Stimulated activated CD8-positive, alpha-beta memory T cell treated with anti-CD3 and anti-CD28 coated beads, Interleukin-4, amount 100 ng/mL, for 4 hours (primary cell): ENCODE measurements around the gene BICDL2.
"Not testable (repeated sequence)": the region's sequence is repeated elsewhere in the genome, so short reads cannot be mapped to it uniquely, and the experiment has no call there.

ENCODE experiments used
- DNase-seq, 2 donors: peaks; one replicate each; pipeline ENCODE4 v3.0.0-alpha.2; 2020; ENCODE audit warnings: low read depth in 2 of 2, low spot score in 1 of 2

Gene BICDL2, protein sequence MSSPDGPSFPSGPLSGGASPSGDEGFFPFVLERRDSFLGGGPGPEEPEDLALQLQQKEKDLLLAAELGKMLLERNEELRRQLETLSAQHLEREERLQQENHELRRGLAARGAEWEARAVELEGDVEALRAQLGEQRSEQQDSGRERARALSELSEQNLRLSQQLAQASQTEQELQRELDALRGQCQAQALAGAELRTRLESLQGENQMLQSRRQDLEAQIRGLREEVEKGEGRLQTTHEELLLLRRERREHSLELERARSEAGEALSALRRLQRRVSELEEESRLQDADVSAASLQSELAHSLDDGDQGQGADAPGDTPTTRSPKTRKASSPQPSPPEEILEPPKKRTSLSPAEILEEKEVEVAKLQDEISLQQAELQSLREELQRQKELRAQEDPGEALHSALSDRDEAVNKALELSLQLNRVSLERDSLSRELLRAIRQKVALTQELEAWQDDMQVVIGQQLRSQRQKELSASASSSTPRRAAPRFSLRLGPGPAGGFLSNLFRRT

DNA sequence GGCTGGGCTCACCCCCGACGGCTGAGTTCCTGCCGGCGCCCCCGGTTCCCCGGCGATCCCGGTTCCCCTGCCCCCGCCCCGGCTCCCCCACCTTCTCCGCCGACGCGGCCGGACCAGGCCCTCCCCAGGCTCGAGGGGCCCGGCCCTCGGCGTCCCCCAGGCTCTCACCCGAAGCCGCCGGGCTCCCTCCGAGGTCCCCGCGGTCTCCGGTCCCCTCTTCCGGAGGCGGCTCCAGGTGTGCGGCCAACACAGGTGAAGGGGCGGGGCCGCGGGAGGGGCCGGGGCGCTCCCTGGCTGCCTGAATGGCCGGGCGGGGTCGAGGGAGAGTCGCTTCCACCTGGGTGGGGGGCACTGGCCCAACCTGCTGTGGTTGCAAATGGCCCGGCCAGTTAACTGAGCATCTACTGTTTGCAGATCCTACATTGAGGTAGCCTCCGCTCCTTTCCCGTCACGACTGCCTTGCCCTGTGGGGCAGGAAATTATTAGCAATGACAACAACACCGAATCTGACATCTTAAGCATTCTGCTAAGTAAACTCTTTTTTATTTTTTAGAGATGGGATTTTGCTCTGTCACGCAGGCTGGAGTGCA is at the start of gene BICDL2:
BICDL2 (minus strand) TSS at position 219 of the 590 bp plus-strand sequence. CDS start 1,448 bp downstream, outside the sequence.
- DNase-seq, result no peak

DNA sequence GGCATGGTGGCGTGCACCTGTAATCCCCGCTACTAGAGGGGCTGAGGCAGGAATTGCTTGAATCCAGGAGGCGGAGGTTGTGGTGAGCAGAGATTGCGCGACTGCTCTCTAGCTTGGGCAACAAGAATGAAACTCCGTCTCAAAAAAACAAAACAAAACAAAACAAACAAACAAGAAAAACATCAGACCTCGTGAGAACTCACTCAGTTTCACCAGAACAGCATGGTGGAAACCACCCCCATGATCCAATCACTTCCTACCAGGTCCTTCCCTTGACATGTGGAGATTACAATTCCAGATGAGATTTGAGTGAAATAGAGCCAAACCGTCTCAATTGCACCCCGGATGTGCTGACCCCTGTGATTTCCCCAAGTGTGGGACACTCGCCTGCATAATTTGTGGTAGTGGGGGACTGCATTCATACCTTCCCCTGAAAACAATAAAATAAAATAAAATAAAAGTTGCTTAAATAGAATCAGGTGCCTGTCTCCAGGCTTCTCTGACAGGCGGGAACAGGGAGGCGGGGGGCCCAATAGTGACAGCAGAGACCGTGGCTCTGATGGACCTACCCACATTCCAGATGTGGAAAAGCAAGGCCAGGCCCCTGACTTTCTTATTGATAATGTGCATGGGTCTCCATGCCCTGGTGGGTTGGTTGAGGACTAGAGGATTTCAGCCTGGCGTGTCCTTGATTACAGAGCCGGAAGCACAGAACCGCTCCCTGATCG is 49.3 kb upstream of the BICDL2 start:
- DNase-seq, result no peak

DNA sequence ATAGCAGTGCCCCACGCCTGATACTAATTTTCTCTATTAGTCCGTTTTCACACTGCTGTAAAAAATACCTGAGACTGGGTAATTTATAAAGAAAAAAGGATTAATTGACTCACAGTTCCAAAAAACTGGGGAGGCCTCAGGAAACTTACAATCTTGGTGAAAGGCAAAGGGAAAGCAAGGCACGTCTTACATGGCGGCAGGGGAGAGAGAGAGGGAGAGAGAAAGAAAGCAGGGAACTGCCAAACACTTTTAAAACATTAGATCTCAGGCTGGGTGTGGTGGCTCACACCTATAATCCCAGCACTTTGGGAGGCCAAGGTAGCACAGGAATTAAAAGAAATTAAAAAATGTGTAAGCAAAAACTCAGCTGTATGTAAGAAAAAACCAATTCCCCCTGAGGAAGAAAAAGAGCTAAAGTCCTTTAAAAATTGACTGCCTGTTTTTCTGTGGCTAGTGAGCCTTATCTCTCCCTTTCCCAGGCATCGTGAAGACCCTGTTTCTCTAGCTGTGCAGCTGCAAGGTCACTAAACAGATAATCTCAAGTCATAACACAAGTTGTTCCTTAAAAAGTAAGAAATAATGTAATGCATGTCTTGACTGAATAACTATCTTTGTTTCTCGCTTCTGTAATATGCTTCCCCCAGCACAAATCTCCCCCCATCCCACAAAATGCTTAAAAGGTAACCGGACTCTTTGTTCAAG is 48.4 kb upstream of the BICDL2 start:
- DNase-seq, result no peak

DNA sequence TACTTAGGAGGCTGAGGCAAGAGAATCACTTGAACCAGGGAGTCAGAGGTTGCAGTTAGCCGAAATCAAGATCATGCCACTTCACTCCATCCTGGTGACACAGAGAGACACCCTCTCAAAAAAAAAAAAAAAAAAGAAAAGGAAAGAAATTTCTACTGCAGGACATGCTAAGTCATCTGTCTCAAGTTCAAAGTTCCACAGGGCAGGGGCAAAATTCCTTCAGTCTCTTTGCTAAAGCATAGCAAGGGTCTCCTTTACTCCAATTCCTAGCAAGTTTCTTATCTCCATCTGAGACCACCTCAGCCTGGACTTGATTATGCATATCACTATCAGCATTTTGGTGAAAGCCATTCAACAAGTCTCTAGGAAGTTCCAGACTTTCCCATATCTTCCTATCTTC is 47.7 kb upstream of the BICDL2 start:
- no peak for DNase-seq

DNA sequence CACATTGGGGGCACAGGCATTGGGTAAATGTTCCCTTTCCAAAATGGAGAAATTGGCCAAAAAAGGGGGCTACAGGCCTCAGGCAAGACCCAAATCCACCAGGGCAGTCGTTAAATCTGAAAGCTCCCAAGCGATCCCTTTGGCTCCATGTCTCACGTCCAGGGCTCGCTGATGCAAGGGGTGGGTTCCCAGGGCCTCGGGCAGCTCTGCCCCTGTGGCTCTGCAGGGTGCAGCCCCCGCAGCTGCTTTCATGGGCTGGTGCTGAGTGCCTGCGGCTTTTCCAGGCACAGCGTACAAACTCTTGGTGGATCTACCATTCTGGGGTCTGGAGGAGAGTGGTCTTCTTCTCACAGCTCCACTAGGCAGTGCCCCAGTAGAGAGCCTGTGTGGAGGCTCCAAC is 46.7 kb upstream of the BICDL2 start:
- not testable (repeated sequence) for DNase-seq

DNA sequence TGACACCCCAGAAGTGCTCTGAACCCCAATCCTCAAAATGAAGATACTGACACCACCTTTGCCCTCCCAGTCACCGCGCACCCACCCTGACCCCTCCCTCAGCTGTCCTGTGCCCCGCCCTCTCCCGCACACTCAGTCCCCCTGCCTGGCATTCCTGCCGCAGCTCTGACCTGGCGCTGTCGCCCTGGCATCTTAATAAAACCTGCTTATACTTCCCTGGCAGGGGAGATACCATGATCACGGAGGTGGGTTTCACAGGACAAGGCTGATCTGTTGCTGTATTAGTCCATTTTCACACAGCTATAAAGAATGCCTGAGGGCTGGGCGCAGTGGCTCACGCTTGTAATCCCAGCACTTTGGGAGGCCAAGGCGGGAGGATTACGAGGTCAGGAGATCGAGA is 45.2 kb upstream of the BICDL2 start:
- DNase-seq, result not testable (repeated sequence)

DNA sequence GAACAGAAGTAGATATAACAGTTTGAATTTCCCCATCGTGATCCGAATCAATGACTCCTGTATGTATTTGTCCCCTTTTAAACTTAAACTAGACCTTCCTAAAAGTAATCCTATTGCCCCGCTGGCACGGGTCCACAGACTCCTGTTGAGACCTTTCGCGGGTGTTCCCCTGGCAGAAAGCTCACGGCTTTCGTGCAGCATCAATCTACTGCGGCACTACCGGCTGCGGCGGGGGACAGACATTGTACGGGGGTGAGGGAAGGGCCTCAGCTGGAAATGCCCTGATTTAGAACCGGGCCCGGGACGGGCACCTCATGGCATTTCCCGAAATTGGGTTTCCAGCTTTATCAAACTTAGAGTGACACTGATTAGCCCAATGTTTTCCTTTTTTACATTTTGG is 43.3 kb upstream of the BICDL2 start:
- no peak for DNase-seq

DNA sequence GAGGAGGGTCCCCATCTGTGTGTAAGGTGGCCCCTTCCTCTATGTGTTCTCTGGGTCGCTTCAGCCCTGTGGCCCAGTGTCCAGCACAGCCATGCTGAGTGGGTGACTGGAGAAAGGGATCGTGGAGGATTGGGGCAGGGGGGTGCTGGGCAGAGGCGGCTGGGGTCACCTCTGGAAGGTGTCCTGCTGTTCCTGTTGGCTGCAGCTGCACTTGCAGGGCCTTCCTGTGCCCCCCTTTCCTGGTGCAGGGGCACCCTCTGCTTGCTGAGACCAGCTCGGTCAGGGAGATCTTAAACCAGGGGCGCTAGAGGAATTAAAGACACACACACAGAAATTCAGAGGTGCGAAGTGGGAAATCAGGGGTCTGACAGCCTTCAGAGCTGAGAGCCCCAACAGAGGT is 39.8 kb upstream of the BICDL2 start:
- no peak for DNase-seq

DNA sequence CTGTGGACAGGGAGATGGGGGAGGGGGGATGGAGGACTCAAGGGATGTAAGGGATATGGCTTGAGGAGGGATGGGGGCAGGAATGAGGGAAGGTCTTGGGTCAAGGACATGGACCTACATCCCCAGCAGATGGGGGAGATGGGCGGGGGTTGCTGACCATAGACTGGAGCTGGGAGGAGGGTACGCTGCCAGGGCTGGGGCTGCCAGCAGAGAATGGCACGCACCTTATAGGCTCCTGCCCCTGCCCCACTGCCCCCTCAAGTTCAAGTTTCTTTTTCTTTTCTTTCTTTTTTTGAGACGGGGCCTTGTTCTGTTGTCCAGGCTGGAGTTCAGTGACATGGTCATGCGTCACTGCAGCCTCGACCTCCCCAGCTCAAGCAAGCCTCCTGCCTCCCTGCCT is 39.2 kb upstream of the BICDL2 start:
- not testable (repeated sequence) for DNase-seq

DNA sequence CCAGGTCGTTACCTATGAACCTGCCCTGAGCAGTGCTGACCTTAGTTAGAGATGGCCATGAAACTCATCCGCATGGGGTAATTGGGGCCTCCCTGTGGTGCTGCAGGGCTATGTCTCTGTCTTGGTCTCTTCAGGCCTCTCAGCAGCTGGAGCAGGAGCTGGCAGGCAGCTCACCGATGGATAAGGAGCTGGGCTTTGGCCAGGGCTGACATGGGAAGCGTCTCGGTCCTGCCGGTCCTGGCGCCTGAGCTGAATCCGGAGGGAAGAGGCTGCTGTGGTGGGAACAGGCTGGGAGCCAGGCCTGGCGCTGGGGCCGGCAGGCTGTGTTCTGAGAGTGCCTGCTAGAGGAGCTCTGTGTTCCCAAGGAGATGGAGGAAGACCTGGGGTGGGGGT is 38.8 kb upstream of the BICDL2 start:
- no peak for DNase-seq

DNA sequence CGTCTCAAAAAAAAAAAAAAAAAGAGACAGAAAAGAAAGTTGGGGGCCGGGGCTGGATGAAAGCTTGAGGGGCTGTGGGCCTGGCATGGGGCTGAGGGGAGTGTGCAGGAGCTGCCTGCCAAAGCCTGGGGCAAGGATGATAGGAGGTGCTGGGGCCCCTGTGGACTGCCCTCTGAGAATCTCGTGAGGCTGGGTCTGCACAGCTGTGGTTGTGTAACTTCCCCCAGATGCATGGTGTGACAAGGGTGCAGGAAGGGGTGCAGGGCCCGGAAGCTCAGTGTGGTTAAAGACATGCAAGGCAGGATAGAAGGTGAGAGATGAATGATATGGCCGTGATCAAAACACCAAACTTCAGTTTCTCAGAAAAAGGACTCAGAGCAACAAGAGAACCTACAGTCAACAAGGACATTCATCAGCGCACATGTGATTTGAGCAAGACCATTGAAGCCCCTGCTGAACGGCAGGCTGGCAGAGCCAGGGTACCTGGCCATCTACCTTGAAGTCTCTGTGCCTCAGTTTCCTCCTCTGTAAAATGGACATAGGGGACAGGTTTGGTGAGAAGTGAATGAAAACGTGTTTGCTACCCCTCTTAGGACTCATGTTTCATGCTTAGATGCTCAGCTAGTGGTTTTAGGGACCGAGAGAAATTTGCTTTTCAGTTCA is 38.2 kb upstream of the BICDL2 start:
- DNase-seq, result peak in 1 of 2 donors; percentile 55

DNA sequence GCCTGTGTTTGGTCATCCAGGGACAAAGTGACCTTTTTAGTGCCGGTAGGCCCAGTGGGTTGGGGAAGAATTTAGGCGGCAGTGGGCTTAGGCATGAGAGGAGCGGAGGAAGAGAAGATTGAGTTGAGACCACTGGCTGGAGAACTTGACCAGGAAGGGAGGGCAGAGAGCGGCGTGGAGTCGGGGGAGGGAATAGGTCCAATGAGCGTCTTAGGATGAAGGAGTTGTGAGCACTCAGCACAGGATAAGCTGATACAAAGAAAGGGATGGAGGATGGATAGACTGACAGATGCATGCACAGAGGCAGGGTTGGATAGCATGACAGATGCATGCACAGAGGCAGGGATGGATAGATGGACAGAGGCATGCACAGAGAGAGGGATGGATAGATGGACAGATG is 36.7 kb upstream of the BICDL2 start:
- no peak for DNase-seq

DNA sequence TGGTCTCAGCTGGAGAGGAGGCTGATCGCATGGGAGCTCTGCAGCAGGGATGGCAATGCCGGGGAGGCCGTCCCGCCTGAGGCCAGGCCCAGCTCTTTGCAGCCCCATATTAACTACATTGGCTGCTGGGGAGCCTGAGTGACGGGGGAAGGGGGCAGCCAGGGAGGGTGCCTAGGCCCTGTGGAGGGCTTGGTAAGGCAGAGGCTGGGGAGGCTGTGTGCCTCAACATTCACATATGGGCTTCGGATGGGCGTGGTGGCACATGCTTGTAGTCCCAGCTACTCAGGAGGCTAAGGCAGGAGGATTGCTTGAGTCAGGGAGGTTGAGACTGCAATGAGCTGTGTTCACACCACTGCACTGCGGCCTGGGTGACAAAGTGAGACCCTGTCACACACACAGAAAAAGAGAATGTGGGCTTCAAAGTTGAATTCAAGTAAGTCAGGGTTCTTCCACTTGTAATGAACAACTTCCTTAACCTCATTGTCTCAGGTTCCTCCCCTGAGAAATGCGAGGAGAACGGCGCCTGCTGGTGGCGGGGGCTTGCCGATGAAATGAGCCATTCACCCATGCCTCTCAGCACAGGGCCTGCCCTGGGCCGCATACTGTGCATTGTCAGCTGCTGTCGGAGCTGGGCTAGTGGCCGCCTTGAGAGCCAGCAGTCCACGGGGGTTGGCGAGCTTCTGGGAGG is 36.0 kb upstream of the BICDL2 start:
- DNase-seq, result not testable (repeated sequence)

DNA sequence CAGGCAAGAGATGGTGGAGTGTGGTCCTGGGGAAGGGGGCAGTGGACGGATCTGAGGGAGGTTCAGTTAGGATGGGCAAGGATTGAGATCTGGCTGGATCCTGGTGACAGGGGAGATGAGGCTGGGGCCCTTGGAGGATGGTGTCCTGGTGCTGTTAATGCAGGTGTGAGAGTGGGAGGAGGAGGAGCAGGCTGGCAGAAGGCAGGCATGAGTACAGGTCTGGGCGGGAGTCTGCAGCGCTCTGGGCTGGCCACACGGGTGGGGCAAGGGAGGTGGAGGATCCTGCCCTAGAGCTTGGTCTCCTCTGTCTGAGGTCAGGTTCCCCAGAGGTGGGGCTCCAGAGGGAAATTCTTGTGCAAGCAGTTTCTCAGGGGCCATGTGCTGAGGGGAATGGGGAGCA is 35.4 kb upstream of the BICDL2 start:
- DNase-seq, result not testable (repeated sequence)

DNA sequence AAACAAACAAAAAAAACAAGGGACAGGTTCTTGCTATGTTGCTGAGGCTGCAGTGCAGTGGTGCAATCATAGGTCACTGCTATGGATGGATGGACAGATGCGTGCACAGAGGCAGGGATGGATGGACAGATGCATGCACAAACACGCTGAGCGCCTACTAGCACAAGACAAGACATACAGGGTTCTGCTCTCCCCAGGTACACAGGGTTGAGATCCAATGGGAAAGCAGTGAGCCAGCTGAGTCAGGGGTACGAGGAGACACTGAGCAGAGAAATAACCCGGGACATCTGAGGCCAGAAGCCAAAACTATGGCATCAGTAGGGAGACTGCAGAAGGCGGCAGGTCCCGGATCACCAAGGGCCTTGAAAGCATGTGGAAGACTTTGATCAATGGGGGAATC is 34.9 kb upstream of the BICDL2 start:
- no peak for DNase-seq

DNA sequence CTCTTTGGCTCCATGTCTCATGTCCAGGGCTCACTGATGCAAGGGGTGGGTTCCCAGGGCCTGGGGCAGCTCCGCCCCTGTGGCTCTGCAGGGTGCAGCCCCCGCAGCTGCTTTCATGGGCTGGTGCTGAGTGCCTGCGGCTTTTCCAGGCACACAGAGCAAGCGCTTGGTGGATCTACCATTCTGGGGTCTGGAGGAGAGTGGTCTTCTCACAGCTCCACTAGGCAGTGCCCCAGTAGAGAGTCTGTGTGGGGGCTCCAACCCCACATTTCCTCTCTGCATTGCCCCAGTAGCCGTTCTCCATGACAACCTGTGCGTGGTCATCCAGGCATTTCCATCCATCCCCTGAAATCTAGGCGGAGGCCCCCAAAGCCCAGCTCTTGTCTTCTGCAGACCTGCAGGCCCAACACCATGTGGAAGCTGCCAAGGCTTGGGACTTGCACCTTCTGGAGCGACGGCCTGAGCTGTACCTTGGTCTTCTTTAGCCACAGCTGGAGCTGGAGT is 33.9 kb upstream of the BICDL2 start:
- no peak for DNase-seq

DNA sequence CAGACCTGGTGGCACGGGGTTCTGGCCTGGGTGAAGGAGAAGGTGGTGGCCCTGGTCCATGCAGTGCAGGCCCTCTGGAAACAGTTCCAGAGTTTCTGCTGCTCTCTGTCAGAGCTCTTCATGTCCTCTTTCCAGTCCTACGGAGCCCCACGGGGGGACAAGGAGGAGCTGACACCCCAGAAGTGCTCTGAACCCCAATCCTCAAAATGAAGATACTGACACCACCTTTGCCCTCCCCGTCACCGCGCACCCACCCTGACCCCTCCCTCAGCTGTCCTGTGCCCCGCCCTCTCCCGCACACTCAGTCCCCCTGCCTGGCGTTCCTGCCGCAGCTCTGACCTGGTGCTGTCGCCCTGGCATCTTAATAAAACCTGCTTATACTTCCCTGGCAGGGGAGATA is 32.4 kb upstream of the BICDL2 start:
- not testable (repeated sequence) for DNase-seq

DNA sequence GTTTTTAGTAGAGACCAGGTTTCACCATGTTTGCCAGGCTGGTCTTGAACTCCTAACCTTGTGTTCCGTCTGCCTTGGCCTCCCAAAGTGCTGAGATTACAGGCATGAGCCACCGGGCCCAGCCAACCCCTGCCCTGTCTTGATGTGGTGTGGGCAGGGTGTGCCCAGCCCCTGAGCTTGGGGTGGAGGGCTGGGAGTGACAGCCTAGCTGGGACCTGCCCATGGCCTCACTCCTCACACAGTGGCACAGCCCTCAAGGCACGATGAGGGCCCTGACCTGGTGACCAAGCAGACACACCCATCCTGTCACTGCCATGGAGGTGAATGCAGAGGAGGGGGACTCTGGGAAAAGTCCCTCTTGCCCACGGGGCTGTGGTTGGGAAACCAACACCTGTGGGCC is 31.7 kb upstream of the BICDL2 start:
- no peak for DNase-seq

DNA sequence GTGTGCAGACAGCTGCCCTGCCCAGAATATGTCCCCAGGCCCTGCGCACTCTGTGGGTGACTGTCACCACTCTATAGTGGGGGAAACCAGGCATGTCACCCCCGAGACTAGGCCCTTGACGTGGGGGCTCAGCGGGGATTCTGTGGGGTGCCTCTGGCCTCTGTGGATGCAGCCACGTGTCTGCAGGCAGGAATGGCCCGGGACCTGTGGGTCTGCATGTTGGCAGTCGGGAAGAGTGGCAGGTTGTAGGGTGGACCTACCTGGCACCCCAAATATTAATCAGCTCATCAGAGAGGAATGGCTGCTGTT is 29.6 kb upstream of the BICDL2 start:
- no peak for DNase-seq

DNA sequence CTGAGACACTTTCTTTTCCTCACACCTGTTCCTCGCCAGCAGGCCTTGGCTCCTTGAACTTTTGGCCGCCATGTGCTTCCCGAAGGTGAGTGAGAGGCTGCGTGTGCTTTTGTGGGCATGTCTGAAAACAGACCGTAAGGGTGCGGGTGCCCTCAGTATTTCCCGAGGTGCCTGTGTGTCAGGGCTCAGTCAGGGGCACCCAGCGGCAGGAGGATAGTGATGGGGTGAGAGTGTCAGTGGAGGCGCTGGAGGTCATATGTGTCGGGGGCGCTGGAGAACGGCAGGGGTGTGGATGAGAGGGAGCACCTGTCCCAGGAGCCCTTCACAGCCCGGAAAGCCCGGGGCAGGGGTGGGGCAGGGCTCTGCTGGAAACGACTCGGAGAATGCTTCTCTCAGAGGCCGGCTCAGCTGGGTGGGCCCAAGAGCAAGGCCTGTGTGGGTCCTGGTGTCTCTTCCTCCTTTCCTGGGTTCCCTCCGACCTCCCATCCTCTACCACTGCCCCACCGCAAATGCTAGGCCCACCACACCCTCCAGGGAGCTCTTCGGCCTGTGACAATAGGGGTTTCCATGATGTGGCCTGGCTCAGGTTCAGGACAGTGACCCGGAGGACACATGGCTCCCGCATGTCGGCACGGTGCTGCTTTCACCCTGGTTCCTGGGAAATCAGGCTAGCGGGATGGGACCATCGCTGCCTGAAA is 29.1 kb upstream of the BICDL2 start:
- no peak for DNase-seq
